Left kidney (tissue), 2 donors: ENCODE results near the gene JAZF1. TPM values are rescaled to one million over a fixed set of nuclear protein-coding genes. Genes with fewer than 3 reads are reported as not detected.

ENCODE experiments used
- DNase-seq: peaks from one replicate; pipeline ENCODE4 v3.0.0-alpha.2; 2013
- polyA plus RNA-seq: library from polyadenylated mRNA; unstranded; fragments of 120-200 nt; gene quantifications from one replicate; pipeline ENCODE4 v1.2.1, GENCODE V29; 2013; ENCODE audit not compliant: insufficient read length

JAZF1 gene
- polyA plus RNA-seq, 1 donor, result 12.6 TPM

- no peak for DNase-seq
These were observed 171.7 kb downstream of the JAZF1 start for GRCh38 chr7:28008911-28009310.

- no peak for DNase-seq
These were observed 172.4 kb downstream of the JAZF1 start for GRCh38 chr7:28008171-28008570.

GRCh38 chr7:28006491-28006890 is 174.1 kb downstream of the JAZF1 start:
- no peak for DNase-seq

GRCh38 chr7:28005847-28006231 is 174.8 kb downstream of the JAZF1 start:
- DNase-seq, result no peak

GRCh38 chr7:28005075-28005846 is 175.3 kb downstream of the JAZF1 start:
- no peak for DNase-seq

- no peak for DNase-seq
These were observed 177.2 kb downstream of the JAZF1 start for GRCh38 chr7:28003408-28003807.

- DNase-seq, result no peak
These were observed 178.0 kb downstream of the JAZF1 start for GRCh38 chr7:28002638-28003037.

- no peak for DNase-seq
These were observed 178.7 kb downstream of the JAZF1 start for GRCh38 chr7:28001896-28002295.

- DNase-seq, result no peak
These were observed 180.8 kb downstream of the JAZF1 start for GRCh38 chr7:27999829-28000228.

- DNase-seq, result no peak
These were observed 182.2 kb downstream of the JAZF1 start for GRCh38 chr7:27998382-27998781.

GRCh38 chr7:27997188-27997707 is 183.3 kb downstream of the JAZF1 start:
- no peak for DNase-seq

GRCh38 chr7:27996141-27996540 is 184.5 kb downstream of the JAZF1 start:
- DNase-seq, result no peak

GRCh38 chr7:27995228-27995627 is 185.4 kb downstream of the JAZF1 start:
- DNase-seq, result no peak

- no peak for DNase-seq
These were observed 186.0 kb downstream of the JAZF1 start for GRCh38 chr7:27994639-27995038.

GRCh38 chr7:27992755-27993493 is 187.7 kb downstream of the JAZF1 start:
- DNase-seq, result no peak

GRCh38 chr7:27992097-27992496 is 188.5 kb downstream of the JAZF1 start:
- DNase-seq, result no peak

- DNase-seq, result no peak
These were observed 189.5 kb downstream of the JAZF1 start for GRCh38 chr7:27991006-27991528.

- DNase-seq, result no peak
These were observed 204.1 kb downstream of the JAZF1 start for GRCh38 chr7:27976531-27976930.

- DNase-seq, result no peak
These were observed 207.0 kb downstream of the JAZF1 start for GRCh38 chr7:27973625-27974024.

GRCh38 chr7:27972276-27972675 is 208.3 kb downstream of the JAZF1 start:
- no peak for DNase-seq

GRCh38 chr7:27971171-27971812 is 209.3 kb downstream of the JAZF1 start:
- DNase-seq, result peak; percentile 52

GRCh38 chr7:27970350-27970749 is 210.2 kb downstream of the JAZF1 start:
- DNase-seq, result no peak

GRCh38 chr7:27969346-27969745 is 211.2 kb downstream of the JAZF1 start:
- no peak for DNase-seq
